Measurements from ENCODE around the gene TMEM245. TPM values are rescaled to one million over a fixed set of nuclear protein-coding genes. Genes with fewer than 3 reads are reported as not detected.

Gene TMEM245
- total RNA-seq, 1 donor from 2014 or later = 52.2 TPM

- no peak overlapping the region for H2AFZ ChIP-seq (ENCODE audit: low read depth, low read length)
- no peaks in the 10 kb centered on the region for H3K27me3 ChIP-seq (ENCODE audit: insufficient read depth, low read length)
- Mint-ChIP-seq H3K9me3 (ENCODE audit: unreplicated experiment) (peaks cover 4% of the 10 kb centered on the region), H3K27me3 (ENCODE audit: low read depth, unreplicated experiment) (no peaks in the 10 kb centered on the region), H3K4me1 (ENCODE audit: low read depth, unreplicated experiment) (no peaks in the 10 kb centered on the region), H3K4me3 (ENCODE audit: unreplicated experiment) (no peak overlapping the region), H3K27ac (ENCODE audit: unreplicated experiment) (no peak overlapping the region), H3K36me3 (ENCODE audit: low read depth, unreplicated experiment) (peaks cover 17% of the 10 kb centered on the region)
- no peaks in the 10 kb centered on the region for H4K20me1 ChIP-seq (ENCODE audit: insufficient read depth, low read length)
- TF ChIP-seq EZH2 (IDR thresholded peaks at IDR 0.05; ENCODE audit: insufficient read depth, low read length) (no peak), CTCF (IDR thresholded peaks at IDR 0.05; ENCODE audit: insufficient read depth, low read depth, low read length) (no peak)
- H3K4me1 ChIP-seq (ENCODE audit: insufficient read depth, low read length) = no peaks in the 10 kb centered on the region
- no peak overlapping the region for H3K27ac ChIP-seq (ENCODE audit: low read depth, low read length)
- no peaks in the 10 kb centered on the region for H3K79me2 ChIP-seq (ENCODE audit: insufficient read depth, low read length)
- DNase-seq (ENCODE audit: low read depth) = no peak
- no peak overlapping the region for H3K9ac ChIP-seq (ENCODE audit: low read length)
- no peak overlapping the region for H3K4me2 ChIP-seq (ENCODE audit: low read length)
- no peak for FAIRE-seq
- peaks cover 34% of the 10 kb centered on the region for H3K36me3 ChIP-seq (ENCODE audit: insufficient read depth, low read length)
- H3K4me3 ChIP-seq (ENCODE audit: insufficient read depth, low read depth, low read length) = no peak overlapping the region
- no peaks in the 10 kb centered on the region for H3K9me3 ChIP-seq (ENCODE audit: insufficient read depth, low read depth, low read length)
These were observed 151.8 kb downstream of the TMEM245 start for GRCh38 chr9:108967916-108968315.

Small RNAs within 50 kb of the gene (microRNA-seq; reads per million reads assigned to microRNA genes)
- gene MIR32 = 579 reads per million, percentile 78 among the genes with 10 or more reads in this experiment

Other genes starting within 250 kb of the TMEM245 start
- gene ELP1, start 185.8 kb downstream of the TMEM245 start, total RNA-seq = 20.7 and 23.4 TPM in 2 replicates
- 16.3 and 16.7 TPM in 2 replicates for gene ABITRAM, start 185.5 kb downstream of the TMEM245 start, total RNA-seq
- 25.5 and 35.1 TPM in 2 replicates for gene CTNNAL1, start 106.4 kb downstream of the TMEM245 start, total RNA-seq
- gene FRRS1L, start 47.3 kb upstream of the TMEM245 start, total RNA-seq = 0.43 and 1.1 TPM in 2 replicates
- gene EPB41L4B, start 201.1 kb upstream of the TMEM245 start, total RNA-seq = 1.2 and 2.0 TPM in 2 replicates